Left lung (tissue), 10 donors: ENCODE data around the gene SLC2A10. TPM values are rescaled to one million over a fixed set of nuclear protein-coding genes. Genes with fewer than 3 reads are reported as not detected.

Experiments used
- ATAC-seq: fragments of 200-7000 bp; cut with Tn5 transposase; one replicate; pipeline ENCODE4 v1.9.1; 2020; ENCODE audit warnings: moderate library complexity
- DNase-seq, 4 donors: peaks; one replicate each; pipeline ENCODE4 v3.0.0-alpha.2; 2013 to 2020
- H3K27ac ChIP-seq, 2 donors: fragments of 200-600 bp; sonication (generic) in 1 of 2; one replicate each; pipeline versions ENCODE4 v1.5.0 to v1.8.0; 2020 to 2021
- H3K27me3 ChIP-seq, 2 donors: fragments of 200-600 bp; sonication (generic) in 1 of 2; one replicate each; pipeline versions ENCODE4 v1.5.0 to v1.8.0; 2020 to 2021
- H3K36me3 ChIP-seq, 2 donors: fragments of 200-600 bp; sonication (generic) in 1 of 2; one replicate each; pipeline versions ENCODE4 v1.5.0 to v1.8.0; 2020 to 2021
- H3K4me1 ChIP-seq, 2 donors: fragments of 200-600 bp; one replicate each; pipeline ENCODE4 v1.8.0; 2021
- H3K4me3 ChIP-seq, 2 donors: fragments of 200-600 bp; sonication (generic) in 1 of 2; one replicate each; pipeline versions ENCODE4 v1.5.0 to v1.8.0; 2020 to 2021; ENCODE audit warnings: mild to moderate bottlenecking in 1 of 2
- H3K9me3 ChIP-seq, 2 donors: fragments of 200-600 bp; sonication (generic) in 1 of 2; one replicate each; pipeline versions ENCODE4 v1.5.0 to v1.8.0; 2020 to 2021
- CTCF ChIP-seq, 2 donors: fragments of 200-600 bp; sonication (generic) in 1 of 2; IDR thresholded peaks; one replicate each; pipeline versions ENCODE4 v1.5.0 to v1.8.0; 2021; ENCODE audit warnings: antibody characterized with exemption in 2 of 2
- intact Hi-C, 2 donors: fragments of 100-400 bp; cut with DNase I; formaldehyde crosslinking; loops; one replicate each; pipeline versions ENCODE4 v1.11.2 to v1.14.2; 2022
- polyA plus RNA-seq, 6 donors: library from polyadenylated mRNA; unstranded; fragments of 120-200 nt; gene quantifications; one replicate each; pipeline ENCODE4 v1.2.1, GENCODE V29; 2013; ENCODE audit not compliant: insufficient read length in 6 of 6
- total RNA-seq, 2 donors: library from RNA; stranded (reverse); fragmentation: NEBNext Ultra II Directional; extraction: Animal tissue kit (Norgen Biotek cat#: 25700); gene quantifications; one replicate each; pipeline ENCODE4 v1.2.1, GENCODE V29; 2021
- donor health status: DM: no; HTN: yes; CAD: no.
- donor health status: DM: no; HTN: no; CAD: no.

Gene SLC2A10
- total and polyA plus RNA-seq, 8 donors, result 12.9 to 26.1 (median 21.0) TPM

GRCh38 chr20:46665602-46666001 is 43.8 kb upstream of the SLC2A10 start:
- ATAC-seq, result no peak
- intact Hi-C loops, result no loop called here
- H3K4me1 ChIP-seq, result no peaks in the 10 kb centered on the region

GRCh38 chr20:46666306-46666705 is 43.1 kb upstream of the SLC2A10 start:
- DNase-seq, result no peak
- no peak for ATAC-seq
- Histone ChIP-seq H3K9me3 (peaks cover 0 to 15% of the 10 kb centered on the region in 2 donors), H3K27ac (no peak overlapping the region), H3K27me3 (no peaks in the 10 kb centered on the region), H3K4me1 (no peaks in the 10 kb centered on the region), H3K4me3 (no peak overlapping the region), H3K36me3 (no peaks in the 10 kb centered on the region)
- intact Hi-C loops, result no loop called here
- TF ChIP-seq CTCF (IDR thresholded peaks at IDR 0.05), result no peak

More at GRCh38 chr20:46665602-46666001, 43.8 kb upstream of the SLC2A10 start:
- no peak overlapping the region for H3K27ac ChIP-seq
- peaks cover 0 to 8% of the 10 kb centered on the region in 2 donors for H3K9me3 ChIP-seq
- no peak for TF ChIP-seq CTCF (IDR thresholded peaks at IDR 0.05)
- no peaks in the 10 kb centered on the region for H3K36me3 ChIP-seq
- no peaks in the 10 kb centered on the region for H3K27me3 ChIP-seq
- no peak for DNase-seq
- H3K4me3 ChIP-seq, result no peak overlapping the region

GRCh38 chr20:46666818-46667515 is 42.5 kb upstream of the SLC2A10 start:
- H3K4me3 ChIP-seq, result no peak overlapping the region
- no peaks in the 10 kb centered on the region for H3K4me1 ChIP-seq
- DNase-seq, result no peak
- H3K27me3 ChIP-seq, result no peaks in the 10 kb centered on the region
- H3K27ac ChIP-seq, result no peak overlapping the region
- intact Hi-C loops, result no loop called here
- H3K9me3 ChIP-seq, result peaks cover 0 to 17% of the 10 kb centered on the region in 2 donors
- ATAC-seq, result no peak
- TF ChIP-seq CTCF (IDR thresholded peaks at IDR 0.05), result no peak
- H3K36me3 ChIP-seq, result no peaks in the 10 kb centered on the region

GRCh38 chr20:46670228-46670584 is 39.2 kb upstream of the SLC2A10 start:
- no peak overlapping the region for H3K4me3 ChIP-seq
- intact Hi-C loops, result no loop called here
- H3K36me3 ChIP-seq, result no peaks in the 10 kb centered on the region
- TF ChIP-seq CTCF (IDR thresholded peaks at IDR 0.05), result no peak
- no peak for ATAC-seq
- DNase-seq, result no peak
- no peak overlapping the region for H3K27ac ChIP-seq
- peaks cover 0 to 19% of the 10 kb centered on the region in 2 donors for H3K9me3 ChIP-seq
- no peaks in the 10 kb centered on the region for H3K4me1 ChIP-seq
- no peaks in the 10 kb centered on the region for H3K27me3 ChIP-seq

- ATAC-seq, result no peak
- no peak for TF ChIP-seq CTCF (IDR thresholded peaks at IDR 0.05)
- H3K4me3 ChIP-seq, result no peak overlapping the region
- peaks cover 0 to 19% of the 10 kb centered on the region in 2 donors for H3K9me3 ChIP-seq
- H3K27ac ChIP-seq, result no peak overlapping the region
- DNase-seq, result no peak
- no peaks in the 10 kb centered on the region for H3K36me3 ChIP-seq
- intact Hi-C loops, result no loop called here
- H3K4me1 ChIP-seq, result no peaks in the 10 kb centered on the region
- no peaks in the 10 kb centered on the region for H3K27me3 ChIP-seq
Observed at GRCh38 chr20:46670585-46671584, 38.6 kb upstream of the SLC2A10 start.
